ENCODE measurements around the gene ZNF582.
A peak's percentile ranks its signal among the peaks of the same experiment; 100 is the strongest.

The ZNF582 gene

DNA sequence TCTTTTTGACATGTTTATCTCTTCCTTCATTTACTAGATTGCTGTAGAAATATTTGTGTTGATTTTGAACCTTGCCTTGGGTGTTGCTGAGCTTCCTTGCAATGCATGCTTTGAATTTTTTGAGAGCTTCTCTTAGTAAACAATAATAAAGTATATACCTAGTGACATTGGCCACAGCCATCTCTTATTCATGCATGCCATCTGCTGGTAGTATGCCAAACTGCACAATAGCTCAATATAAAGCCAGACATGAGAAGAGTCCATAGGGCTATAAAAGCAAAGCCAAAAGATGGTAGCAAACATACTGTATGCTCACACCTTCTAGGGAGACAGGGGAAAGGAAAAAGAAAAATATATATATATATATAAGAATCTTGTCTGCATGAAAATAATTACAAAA is 59.8 kb downstream of the ZNF582 start:
- H3K4me3 ChIP-seq (ENCODE audit: control insufficient read depth, low read depth, low read length) = no peak overlapping the region
- peak; percentile 35 for DNase-seq (ENCODE audit: low read depth)
- TF ChIP-seq, protein P1, sequence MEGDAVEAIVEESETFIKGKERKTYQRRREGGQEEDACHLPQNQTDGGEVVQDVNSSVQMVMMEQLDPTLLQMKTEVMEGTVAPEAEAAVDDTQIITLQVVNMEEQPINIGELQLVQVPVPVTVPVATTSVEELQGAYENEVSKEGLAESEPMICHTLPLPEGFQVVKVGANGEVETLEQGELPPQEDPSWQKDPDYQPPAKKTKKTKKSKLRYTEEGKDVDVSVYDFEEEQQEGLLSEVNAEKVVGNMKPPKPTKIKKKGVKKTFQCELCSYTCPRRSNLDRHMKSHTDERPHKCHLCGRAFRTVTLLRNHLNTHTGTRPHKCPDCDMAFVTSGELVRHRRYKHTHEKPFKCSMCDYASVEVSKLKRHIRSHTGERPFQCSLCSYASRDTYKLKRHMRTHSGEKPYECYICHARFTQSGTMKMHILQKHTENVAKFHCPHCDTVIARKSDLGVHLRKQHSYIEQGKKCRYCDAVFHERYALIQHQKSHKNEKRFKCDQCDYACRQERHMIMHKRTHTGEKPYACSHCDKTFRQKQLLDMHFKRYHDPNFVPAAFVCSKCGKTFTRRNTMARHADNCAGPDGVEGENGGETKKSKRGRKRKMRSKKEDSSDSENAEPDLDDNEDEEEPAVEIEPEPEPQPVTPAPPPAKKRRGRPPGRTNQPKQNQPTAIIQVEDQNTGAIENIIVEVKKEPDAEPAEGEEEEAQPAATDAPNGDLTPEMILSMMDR (IDR thresholded peaks at IDR 0.05; ENCODE audit: control insufficient read depth, insufficient read depth, low read depth, low read length, missing control alignments) = peak; percentile 81

All from AG09309 (cell line).